ENCODE results near the gene GKN2. TPM values are rescaled to one million over a fixed set of nuclear protein-coding genes. Genes with fewer than 3 reads are reported as not detected.

The GKN2 gene
- total RNA-seq: not detected
- not detected for polyA plus RNA-seq
- long read RNA-seq, donor 1: 0 reads
- long read RNA-seq, donor 2: 0 reads
- long read RNA-seq, donor 3: 0 reads

- H3K4me1 ChIP-seq: peaks cover 0 to 4% (median 0%) of the 10 kb centered on the region in 12 donors
- ATAC-seq: no peak
- H3K27ac ChIP-seq: no peak within 1 kb of the TSS
- intact Hi-C loops (cut with DNase I): no loop called here
- no peaks in the 10 kb centered on the region for H3K36me3 ChIP-seq
- DNase-seq: no peak
- no peak for TF ChIP-seq POLR2A (IDR thresholded peaks at IDR 0.05)
- no peak for TF ChIP-seq CTCF (IDR thresholded peaks at IDR 0.05)
- H3K9me3 ChIP-seq: peaks cover 0 to 4% (median 0%) of the 10 kb centered on the region in 12 donors
- H3K4me3 ChIP-seq: no peak within 1 kb of the TSS
- WGBS, 4 donors: 72 to 86% (median 81%) methylated on average over 4 of the region's 4 CpGs
- H3K27me3 ChIP-seq: peaks cover 0 to 4% (median 0%) of the 10 kb centered on the region in 9 donors
These were observed at the start of gene GKN2 for GRCh38 chr2:68952887-68953521. GKN2 (minus strand) TSS chr2:68952893; CDS start chr2:68952861, 32 bp downstream.

GRCh38 chr2:69001879-69002278 is 49.2 kb upstream of the GKN2 start:
- no peak for TF ChIP-seq POLR2A (IDR thresholded peaks at IDR 0.05)
- no peak for TF ChIP-seq CTCF (IDR thresholded peaks at IDR 0.05)
- H3K4me3 ChIP-seq: no peak overlapping the region
- DNase-seq (no peak), ATAC-seq (no peak)
- peaks cover 0 to 6% (median 0%) of the 10 kb centered on the region in 12 donors for H3K4me1 ChIP-seq
- H3K9me3 ChIP-seq: peaks cover 0 to 15% (median 4%) of the 10 kb centered on the region in 12 donors
- H3K27ac ChIP-seq: no peak overlapping the region
- no peaks in the 10 kb centered on the region for H3K36me3 ChIP-seq
- intact Hi-C loops (cut with DNase I): no loop called here
- peaks cover 0 to 5% (median 0%) of the 10 kb centered on the region in 9 donors for H3K27me3 ChIP-seq

- H3K27me3 ChIP-seq: no peaks in the 10 kb centered on the region
- no peak for TF ChIP-seq CTCF (IDR thresholded peaks at IDR 0.05)
- TF ChIP-seq POLR2A (IDR thresholded peaks at IDR 0.05): no peak
- no peak overlapping the region for H3K27ac ChIP-seq
- ATAC-seq: no peak
- peaks cover 0 to 15% (median 4%) of the 10 kb centered on the region in 12 donors for H3K9me3 ChIP-seq
- peaks cover 0 to 12% (median 0%) of the 10 kb centered on the region in 12 donors for H3K4me1 ChIP-seq
- DNase-seq: no peak
- no peak overlapping the region for H3K4me3 ChIP-seq
- intact Hi-C loops (cut with DNase I): no loop called here
- no peaks in the 10 kb centered on the region for H3K36me3 ChIP-seq
These were observed 44.7 kb upstream of the GKN2 start for GRCh38 chr2:68997401-68997800.

GRCh38 chr2:68995916-68996315 is 43.2 kb upstream of the GKN2 start:
- no peak for TF ChIP-seq POLR2A (IDR thresholded peaks at IDR 0.05)
- no peak for TF ChIP-seq CTCF (IDR thresholded peaks at IDR 0.05)
- Histone ChIP-seq H3K27me3 (no peaks in the 10 kb centered on the region), H3K9me3 (peaks cover 0 to 1% (median 0%) of the 10 kb centered on the region in 12 donors), H3K36me3 (no peaks in the 10 kb centered on the region), H3K4me1 (peaks cover 0 to 12% (median 0%) of the 10 kb centered on the region in 12 donors), H3K27ac (no peak overlapping the region), H3K4me3 (no peak overlapping the region)
- intact Hi-C loops (cut with DNase I): no loop called here
- ATAC-seq: no peak
- WGBS, 4 donors: 46 to 59% (median 56%) methylated on average over 3 of the region's 3 CpGs
- DNase-seq: no peak

Data from heart left ventricle (tissue), 16 donors.